ENCODE measurements around the gene SYNPO2.

GRCh38 chr4:118911238-118911703, 22.6 kb downstream of the SYNPO2 start:
- TF ChIP-seq, protein P1, sequence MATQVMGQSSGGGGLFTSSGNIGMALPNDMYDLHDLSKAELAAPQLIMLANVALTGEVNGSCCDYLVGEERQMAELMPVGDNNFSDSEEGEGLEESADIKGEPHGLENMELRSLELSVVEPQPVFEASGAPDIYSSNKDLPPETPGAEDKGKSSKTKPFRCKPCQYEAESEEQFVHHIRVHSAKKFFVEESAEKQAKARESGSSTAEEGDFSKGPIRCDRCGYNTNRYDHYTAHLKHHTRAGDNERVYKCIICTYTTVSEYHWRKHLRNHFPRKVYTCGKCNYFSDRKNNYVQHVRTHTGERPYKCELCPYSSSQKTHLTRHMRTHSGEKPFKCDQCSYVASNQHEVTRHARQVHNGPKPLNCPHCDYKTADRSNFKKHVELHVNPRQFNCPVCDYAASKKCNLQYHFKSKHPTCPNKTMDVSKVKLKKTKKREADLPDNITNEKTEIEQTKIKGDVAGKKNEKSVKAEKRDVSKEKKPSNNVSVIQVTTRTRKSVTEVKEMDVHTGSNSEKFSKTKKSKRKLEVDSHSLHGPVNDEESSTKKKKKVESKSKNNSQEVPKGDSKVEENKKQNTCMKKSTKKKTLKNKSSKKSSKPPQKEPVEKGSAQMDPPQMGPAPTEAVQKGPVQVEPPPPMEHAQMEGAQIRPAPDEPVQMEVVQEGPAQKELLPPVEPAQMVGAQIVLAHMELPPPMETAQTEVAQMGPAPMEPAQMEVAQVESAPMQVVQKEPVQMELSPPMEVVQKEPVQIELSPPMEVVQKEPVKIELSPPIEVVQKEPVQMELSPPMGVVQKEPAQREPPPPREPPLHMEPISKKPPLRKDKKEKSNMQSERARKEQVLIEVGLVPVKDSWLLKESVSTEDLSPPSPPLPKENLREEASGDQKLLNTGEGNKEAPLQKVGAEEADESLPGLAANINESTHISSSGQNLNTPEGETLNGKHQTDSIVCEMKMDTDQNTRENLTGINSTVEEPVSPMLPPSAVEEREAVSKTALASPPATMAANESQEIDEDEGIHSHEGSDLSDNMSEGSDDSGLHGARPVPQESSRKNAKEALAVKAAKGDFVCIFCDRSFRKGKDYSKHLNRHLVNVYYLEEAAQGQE (IDR thresholded peaks at IDR 0.05; ENCODE audit: low read depth) = no peak
- no peak for TF ChIP-seq TCF12 (IDR thresholded peaks at IDR 0.05; ENCODE audit: low read depth)
